ENCODE results near the gene MPP7.
"Not testable (repeated sequence)": the region's sequence is repeated elsewhere in the genome, so short reads cannot be mapped to it uniquely, and the experiment has no call there.

Gene MPP7

GRCh38 chr10:28331066-28331465, 28.2 kb upstream of the MPP7 start:
- no peak for DNase-seq (ENCODE audit: low read depth)
- H3K4me3 ChIP-seq (ENCODE audit: control insufficient read depth, low read depth, low read length), result no peak overlapping the region
- no peak for TF ChIP-seq CTCF (IDR thresholded peaks at IDR 0.05; ENCODE audit: control insufficient read depth, insufficient read depth, low read depth, low read length, missing control alignments)

GRCh38 chr10:28328346-28328745, 25.5 kb upstream of the MPP7 start:
- TF ChIP-seq CTCF (IDR thresholded peaks at IDR 0.05; ENCODE audit: control insufficient read depth, insufficient read depth, low read depth, low read length, missing control alignments), result no peak
- DNase-seq (ENCODE audit: low read depth), result no peak
- no peak overlapping the region for H3K4me3 ChIP-seq (ENCODE audit: control insufficient read depth, low read depth, low read length)

DNA sequence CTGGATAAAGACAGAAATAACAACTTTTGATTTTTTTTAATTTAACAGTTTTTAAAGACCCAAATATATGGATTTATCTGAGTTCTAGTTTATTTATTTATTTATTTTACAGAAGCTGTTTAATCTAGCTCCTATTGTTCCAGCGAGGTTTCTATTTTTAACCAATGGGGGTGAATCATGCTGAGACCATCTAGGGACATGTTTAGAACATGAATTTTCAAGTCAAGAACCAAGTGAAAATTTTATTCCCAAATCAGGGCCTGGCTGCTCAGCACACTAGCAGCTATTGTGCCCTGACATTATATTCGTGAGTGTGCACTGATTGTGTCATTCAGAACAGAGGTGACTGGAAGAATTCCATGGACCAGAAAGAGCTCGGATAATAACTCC, 24.6 kb upstream of the MPP7 start:
- no peak for TF ChIP-seq CTCF (IDR thresholded peaks at IDR 0.05; ENCODE audit: control insufficient read depth, insufficient read depth, low read depth, low read length, missing control alignments)

DNA sequence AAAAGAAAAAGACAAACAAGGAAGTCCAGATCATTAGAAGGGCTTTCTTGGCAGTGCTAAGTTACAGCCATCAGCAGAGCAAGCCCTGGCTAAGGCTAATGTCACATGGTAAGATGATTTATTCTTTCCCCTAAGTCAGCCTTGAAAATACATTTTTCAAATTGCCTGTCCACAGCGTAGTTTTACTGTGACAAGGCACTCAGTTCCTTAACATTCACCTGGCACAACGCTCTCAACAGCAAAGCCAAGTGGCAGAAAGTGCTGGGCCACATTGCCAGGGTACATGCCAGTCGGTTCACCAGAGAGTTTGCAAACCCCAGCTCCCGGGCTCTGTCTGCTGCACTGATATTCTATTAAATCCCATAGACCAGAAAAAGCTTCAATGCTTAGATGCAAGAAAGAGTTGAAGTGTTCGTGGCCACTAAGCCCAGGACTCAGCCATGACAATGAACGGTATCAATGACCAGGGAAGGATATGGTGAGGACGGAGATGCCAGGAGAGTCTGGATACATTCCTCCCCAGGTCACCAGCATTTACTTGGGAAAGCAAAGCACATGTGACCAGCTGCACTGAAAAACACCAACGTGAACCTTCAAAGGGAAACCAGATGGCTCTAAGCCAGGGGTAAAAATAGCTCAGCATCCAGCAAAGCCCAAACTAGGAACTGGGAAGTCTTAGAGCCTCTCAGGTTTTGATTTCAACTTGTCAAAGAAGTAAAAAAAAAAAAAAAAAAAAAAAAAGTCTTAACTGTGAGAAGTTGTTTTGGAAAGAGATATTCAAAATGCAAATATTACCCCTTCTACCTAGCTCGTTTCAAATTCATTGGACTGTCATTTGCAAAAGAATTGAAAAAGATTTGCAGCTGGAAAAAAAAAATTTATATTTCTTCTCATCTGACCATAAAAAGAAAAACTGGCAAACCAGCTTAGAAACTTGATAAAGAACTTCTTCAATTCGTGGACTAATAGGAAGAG, 23.9 kb upstream of the MPP7 start:
- TF ChIP-seq CTCF (IDR thresholded peaks at IDR 0.05; ENCODE audit: control insufficient read depth, insufficient read depth, low read depth, low read length, missing control alignments), result no peak
- H3K4me3 ChIP-seq (ENCODE audit: control insufficient read depth, low read depth, low read length), result no peak overlapping the region
- DNase-seq (ENCODE audit: low read depth), result no peak

More for the DNA sequence above, 24.6 kb upstream of the MPP7 start:
- H3K4me3 ChIP-seq (ENCODE audit: control insufficient read depth, low read depth, low read length), result no peak overlapping the region
- DNase-seq (ENCODE audit: low read depth), result no peak

DNA sequence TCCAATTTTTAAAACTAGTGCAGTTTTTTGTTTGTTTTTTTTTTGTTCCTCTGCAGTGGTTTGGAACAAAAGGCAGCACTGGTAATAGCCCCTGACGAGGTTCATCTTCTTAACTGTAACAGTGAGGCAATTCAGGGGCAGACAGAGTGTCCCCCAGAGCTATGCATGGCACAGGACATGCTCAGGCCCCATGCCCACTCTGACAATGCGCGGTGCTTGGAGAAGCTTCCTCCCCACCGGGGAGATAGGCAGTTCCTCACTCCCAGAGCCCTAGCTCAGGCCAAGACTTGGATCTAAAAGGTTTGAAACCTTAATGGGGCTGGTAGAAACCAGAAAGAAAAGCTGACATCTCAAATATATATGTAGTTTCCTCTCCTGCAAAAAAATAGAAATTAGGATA, 17.9 kb upstream of the MPP7 start:
- no peak for TF ChIP-seq CTCF (IDR thresholded peaks at IDR 0.05; ENCODE audit: control insufficient read depth, insufficient read depth, low read depth, low read length, missing control alignments)
- DNase-seq (ENCODE audit: low read depth), result no peak
- H3K4me3 ChIP-seq (ENCODE audit: control insufficient read depth, low read depth, low read length), result no peak overlapping the region

GRCh38 chr10:28320090-28320489, 17.2 kb upstream of the MPP7 start:
- no peak for DNase-seq (ENCODE audit: low read depth)
- TF ChIP-seq CTCF (IDR thresholded peaks at IDR 0.05; ENCODE audit: control insufficient read depth, insufficient read depth, low read depth, low read length, missing control alignments), result no peak
- no peak overlapping the region for H3K4me3 ChIP-seq (ENCODE audit: control insufficient read depth, low read depth, low read length)

DNA sequence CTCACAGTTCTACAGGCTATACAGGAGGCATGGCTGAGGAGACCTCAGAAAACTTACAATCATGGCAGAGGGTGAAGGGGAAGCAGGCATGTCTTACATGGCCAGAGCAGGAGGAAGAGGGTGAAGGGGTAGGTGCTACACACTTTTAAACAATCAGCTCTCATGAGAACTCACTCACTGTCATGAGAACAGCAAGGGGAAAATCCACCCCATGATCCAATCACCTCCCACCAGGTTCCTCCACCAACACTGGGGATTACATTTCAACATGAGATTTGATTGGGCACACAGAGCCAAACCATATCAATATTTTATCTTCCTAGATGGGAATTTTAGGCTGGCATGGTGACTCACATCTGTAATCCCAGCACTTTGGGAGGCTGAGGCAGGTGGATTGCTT, 16.2 kb upstream of the MPP7 start:
- DNase-seq (ENCODE audit: low read depth); H3K4me3 ChIP-seq (ENCODE audit: control insufficient read depth, low read depth, low read length): not testable (repeated sequence)

Data from AG09309 (cell line).